H9 (cell line): Measurements from ENCODE around the gene MTSS2. TPM values are rescaled to one million over a fixed set of nuclear protein-coding genes. Genes with fewer than 3 reads are reported as not detected.

Source experiments
- DNase-seq: peaks from one replicate; pipeline ENCODE4 v3.0.0-alpha.2; 2017
- H2AFZ ChIP-seq: one replicate; pipeline ENCODE4 v1.6.1; 2013; ENCODE audit warnings: mild to moderate bottlenecking, low read length, control low read depth, moderate library complexity
- H2AK5ac ChIP-seq: 2 replicates; pipeline ENCODE4 v1.6.1; 2013; ENCODE audit warnings: low read length, control low read depth, mixed read lengths; ENCODE audit not compliant: insufficient read length
- H2BK120ac ChIP-seq: one replicate; pipeline ENCODE4 v1.6.1; 2013; ENCODE audit warnings: low read depth, mild to moderate bottlenecking, low read length, control low read depth, inconsistent platforms; ENCODE audit not compliant: poor library complexity, severe bottlenecking
- H2BK12ac ChIP-seq: 2 replicates; pipeline ENCODE4 v1.6.1; 2013; ENCODE audit warnings: low read length, control low read depth, mixed read lengths, low read depth; ENCODE audit not compliant: insufficient read length
- H2BK15ac ChIP-seq: 2 replicates; pipeline ENCODE4 v1.6.1; 2013; ENCODE audit warnings: low read depth, low read length, control low read depth
- H2BK20ac ChIP-seq: one replicate; pipeline ENCODE4 v1.6.1; 2013; ENCODE audit warnings: low read depth, mild to moderate bottlenecking, low read length, control low read depth, inconsistent platforms; ENCODE audit not compliant: poor library complexity, severe bottlenecking
- H2BK5ac ChIP-seq: 2 replicates; pipeline ENCODE4 v1.6.1; 2013; ENCODE audit warnings: low read length, control low read depth, mixed read lengths; ENCODE audit not compliant: insufficient read length
- H3K14ac ChIP-seq: 2 replicates; pipeline ENCODE4 v1.6.1; 2013; ENCODE audit warnings: low read length, control low read depth; ENCODE audit not compliant: insufficient read depth
- H3K18ac ChIP-seq: 2 replicates; pipeline ENCODE4 v1.6.1; 2013; ENCODE audit warnings: low read depth, mild to moderate bottlenecking, mixed read lengths, low read length, control low read depth; ENCODE audit not compliant: insufficient read length
- H3K23ac ChIP-seq: 2 replicates; pipeline ENCODE4 v1.6.1; 2013; ENCODE audit warnings: low read length, control low read depth, mixed read lengths, low read depth; ENCODE audit not compliant: insufficient read length
- H3K23me2 ChIP-seq: 2 replicates; pipeline ENCODE4 v1.6.1; 2013; ENCODE audit warnings: low read depth, mild to moderate bottlenecking, mixed read lengths, low read length, control low read depth; ENCODE audit not compliant: insufficient read length, poor library complexity, severe bottlenecking
- H3K27ac ChIP-seq: 2 replicates; pipeline ENCODE4 v1.5.1; 2013; ENCODE audit warnings: low read length, control low read depth, mixed read lengths, low read depth; ENCODE audit not compliant: insufficient read length
- H3K27me3 ChIP-seq: 2 replicates; pipeline ENCODE4 v1.6.1; 2013; ENCODE audit warnings: low read length, control low read depth, inconsistent platforms; ENCODE audit not compliant: insufficient read depth
- H3K4ac ChIP-seq: 2 replicates; pipeline ENCODE4 v1.6.1; 2013; ENCODE audit warnings: low read depth, mild to moderate bottlenecking, control low read depth, inconsistent platforms, low read length, moderate library complexity
- H3K4me1 ChIP-seq: 2 replicates; pipeline ENCODE4 v1.6.1; 2013; ENCODE audit warnings: low read length, control low read depth, inconsistent platforms; ENCODE audit not compliant: insufficient read depth
- H3K4me2 ChIP-seq: 2 replicates; pipeline ENCODE4 v1.6.1; 2013; ENCODE audit warnings: low read length, control low read depth, mixed read lengths; ENCODE audit not compliant: insufficient read length, insufficient read depth
- H3K56ac ChIP-seq: 2 replicates; pipeline ENCODE4 v1.6.1; 2013; ENCODE audit warnings: low read depth, mild to moderate bottlenecking, mixed read lengths, low read length, control low read depth; ENCODE audit not compliant: insufficient read length
- H3K79me1 ChIP-seq: 2 replicates; pipeline ENCODE4 v1.6.1; 2013; ENCODE audit warnings: low read depth, mild to moderate bottlenecking, moderate library complexity, low read length, control low read depth, inconsistent platforms; ENCODE audit not compliant: insufficient read depth, poor library complexity, severe bottlenecking
- H3K79me2 ChIP-seq: 2 replicates; pipeline ENCODE4 v1.6.1; 2013; ENCODE audit warnings: low read length, control low read depth, inconsistent platforms; ENCODE audit not compliant: insufficient read depth
- H3K9ac ChIP-seq: 2 replicates; pipeline ENCODE4 v1.6.1; 2013; ENCODE audit warnings: low read length, control low read depth, mixed read lengths; ENCODE audit not compliant: insufficient read length; ENCODE audit errors: extremely low read depth
- H3K9me3 ChIP-seq: one replicate; pipeline ENCODE4 v1.6.1; 2013; ENCODE audit warnings: low read depth, low read length, inconsistent platforms; ENCODE audit not compliant: control insufficient read depth
- H3T11ph ChIP-seq: one replicate; pipeline ENCODE4 v1.6.1; 2013; ENCODE audit warnings: mild to moderate bottlenecking, low read length, control low read depth, inconsistent platforms
- H4K20me1 ChIP-seq: one replicate; pipeline ENCODE4 v1.6.1; 2013; ENCODE audit not compliant: control insufficient read depth, insufficient read length, insufficient read depth
- H4K5ac ChIP-seq: 2 replicates; pipeline ENCODE4 v1.6.1; 2013; ENCODE audit warnings: low read depth, mild to moderate bottlenecking, mixed read lengths, low read length, control low read depth; ENCODE audit not compliant: insufficient read length
- H4K8ac ChIP-seq: replicated peaks from 2 replicates; pipeline ENCODE4 v1.6.1; 2013; ENCODE audit warnings: low read length, control low read depth, mixed read lengths, low read depth; ENCODE audit not compliant: insufficient read length
- H4K91ac ChIP-seq: 2 replicates; pipeline ENCODE4 v1.6.1; 2013; ENCODE audit warnings: low read depth, mild to moderate bottlenecking, moderate library complexity, mixed read lengths, low read length, control low read depth; ENCODE audit not compliant: insufficient read length
- H3K27ac Mint-ChIP-seq, 3 experiments: 2 replicates in 2 of 3; 3 replicates in 1 of 3; pipeline ENCODE4 v1.8.0; 2020 to 2021; ENCODE audit warnings: mixed read lengths in 3 of 3, mild to moderate bottlenecking in 1 of 3, moderate library complexity in 1 of 3
- H3K27me3 Mint-ChIP-seq: 2 replicates; pipeline ENCODE4 v1.8.0; 2021; ENCODE audit warnings: low read depth, mild to moderate bottlenecking, moderate library complexity, mixed read lengths
- H3K36me3 Mint-ChIP-seq, 3 experiments: 2 replicates in 2 of 3; 3 replicates in 1 of 3; pipeline ENCODE4 v1.8.0; 2020 to 2021; ENCODE audit warnings: low read depth in 3 of 3, mixed read lengths in 3 of 3; ENCODE audit not compliant: insufficient read depth in 1 of 3
- H3K4me1 Mint-ChIP-seq, 2 experiments: 2 replicates each; pipeline ENCODE4 v1.8.0; 2020; ENCODE audit warnings: mixed read lengths in 2 of 2
- H3K4me3 Mint-ChIP-seq, 2 experiments: 2 replicates in 1 of 2; 3 replicates in 1 of 2; pipeline ENCODE4 v1.8.0; 2020 to 2021; ENCODE audit warnings: mild to moderate bottlenecking in 2 of 2, mixed read lengths in 2 of 2, moderate library complexity in 1 of 2
- H3K9me3 Mint-ChIP-seq, 2 experiments: 2 replicates in 1 of 2; 3 replicates in 1 of 2; pipeline ENCODE4 v1.8.0; 2020; ENCODE audit warnings: mild to moderate bottlenecking in 2 of 2, mixed read lengths in 2 of 2, moderate library complexity in 1 of 2
- whole genome bisulfite sequencing: extraction: QIAGEN DNeasy Blood & Tissue Kit; methylation state at CpG from one replicate; pipeline ENCODE4 v1.1.7; 2013; ENCODE audit warnings: missing lambda C conversion rate, low lambda C conversion rate, mixed read lengths; ENCODE audit not compliant: insufficient read length; ENCODE audit errors: extremely low coverage; 5-methylcytosine and 5-hydroxymethylcytosine counted together
- total RNA-seq: library from RNA; stranded (reverse); gene quantifications from 2 replicates; pipeline ENCODE4 v1.2.1, GENCODE V29; 2021
- TF ChIP-seq, protein P1 (sequence below): fragments of 200-600 bp; sonication (generic); conservative IDR thresholded peaks from 3 replicates; pipeline ENCODE4 v1.8.0; 2021; ENCODE audit warnings: antibody characterized with exemption, mild to moderate bottlenecking

MTSS2 gene
- total RNA-seq, 1 experiment from 2014 or later: 41.0 TPM

DNA sequence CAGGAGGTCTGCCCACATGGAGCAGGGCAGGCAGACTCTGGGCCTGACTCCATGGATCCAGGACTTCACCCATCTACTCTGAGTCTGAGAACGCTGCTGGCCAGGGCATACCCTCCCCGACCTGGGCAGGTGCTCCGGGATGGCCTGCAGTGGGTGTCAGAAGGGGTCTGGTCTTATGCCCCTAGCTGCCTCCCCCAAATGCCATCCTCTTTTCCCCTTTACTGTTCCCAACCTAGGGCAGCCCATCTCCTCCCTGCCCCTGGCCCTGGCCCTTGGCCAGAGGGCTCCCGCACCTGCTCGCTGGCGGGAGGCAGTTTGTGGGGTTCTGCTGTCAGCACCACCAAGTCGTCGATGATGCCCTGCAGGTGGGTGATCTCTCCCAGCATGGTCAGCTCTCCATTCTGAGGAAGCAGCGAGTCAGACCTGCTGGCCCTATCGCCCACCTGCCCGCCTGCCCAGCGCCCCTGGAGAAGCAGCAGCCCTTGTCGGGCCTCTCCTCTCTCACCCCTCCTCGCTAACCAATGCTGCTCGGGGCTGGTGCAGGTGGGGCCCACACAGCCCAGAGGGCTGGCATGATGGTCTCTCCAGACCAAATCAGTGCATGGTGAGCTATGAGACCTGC lies 8.2 kb downstream of the MTSS2 start:
- no peak overlapping the region for H3T11ph ChIP-seq
- H2BK15ac ChIP-seq: no peak overlapping the region
- no peak overlapping the region for H3K4me3 Mint-ChIP-seq
- TF ChIP-seq, protein P1, sequence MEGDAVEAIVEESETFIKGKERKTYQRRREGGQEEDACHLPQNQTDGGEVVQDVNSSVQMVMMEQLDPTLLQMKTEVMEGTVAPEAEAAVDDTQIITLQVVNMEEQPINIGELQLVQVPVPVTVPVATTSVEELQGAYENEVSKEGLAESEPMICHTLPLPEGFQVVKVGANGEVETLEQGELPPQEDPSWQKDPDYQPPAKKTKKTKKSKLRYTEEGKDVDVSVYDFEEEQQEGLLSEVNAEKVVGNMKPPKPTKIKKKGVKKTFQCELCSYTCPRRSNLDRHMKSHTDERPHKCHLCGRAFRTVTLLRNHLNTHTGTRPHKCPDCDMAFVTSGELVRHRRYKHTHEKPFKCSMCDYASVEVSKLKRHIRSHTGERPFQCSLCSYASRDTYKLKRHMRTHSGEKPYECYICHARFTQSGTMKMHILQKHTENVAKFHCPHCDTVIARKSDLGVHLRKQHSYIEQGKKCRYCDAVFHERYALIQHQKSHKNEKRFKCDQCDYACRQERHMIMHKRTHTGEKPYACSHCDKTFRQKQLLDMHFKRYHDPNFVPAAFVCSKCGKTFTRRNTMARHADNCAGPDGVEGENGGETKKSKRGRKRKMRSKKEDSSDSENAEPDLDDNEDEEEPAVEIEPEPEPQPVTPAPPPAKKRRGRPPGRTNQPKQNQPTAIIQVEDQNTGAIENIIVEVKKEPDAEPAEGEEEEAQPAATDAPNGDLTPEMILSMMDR: no peak
- no peaks in the 10 kb centered on the region for H4K20me1 ChIP-seq
- H2BK120ac ChIP-seq: no peak overlapping the region
- no CpG with 5 or more reads among the region's 15 CpGs for WGBS
- H2AK5ac ChIP-seq: no peak overlapping the region
- no peak overlapping the region for H2AFZ ChIP-seq
- H3K36me3 Mint-ChIP-seq: peaks cover 5 to 47% (median 38%) of the 10 kb centered on the region in 3 experiments
- H3K4me1 ChIP-seq: no peaks in the 10 kb centered on the region
- H2BK12ac ChIP-seq: no peak overlapping the region
- H3K4me2 ChIP-seq: no peak overlapping the region
- H3K27me3 Mint-ChIP-seq: no peaks in the 10 kb centered on the region
- no peaks in the 10 kb centered on the region for H3K79me2 ChIP-seq
- H3K27ac ChIP-seq: no peak overlapping the region
- no peak overlapping the region for H3K56ac ChIP-seq
- no peaks in the 10 kb centered on the region; a peak in 1 of 5 replicates for H3K9me3 Mint-ChIP-seq
- H4K5ac ChIP-seq: no peak overlapping the region
- H3K23me2 ChIP-seq: no peaks in the 10 kb centered on the region
- H4K91ac ChIP-seq: no peak overlapping the region
- no peak overlapping the region for H3K9ac ChIP-seq
- no peak overlapping the region for H3K18ac ChIP-seq
- no peaks in the 10 kb centered on the region for H3K27me3 ChIP-seq
- no peak overlapping the region for H3K14ac ChIP-seq
- no peak for DNase-seq
- no peak overlapping the region for H2BK20ac ChIP-seq
- H3K9me3 ChIP-seq: no peaks in the 10 kb centered on the region
- peaks cover under 1 to 9% of the 10 kb centered on the region in 2 experiments; a peak in 3 of 4 replicates for H3K4me1 Mint-ChIP-seq
- no peak overlapping the region for H2BK5ac ChIP-seq
- H3K27ac Mint-ChIP-seq: peak overlapping the region in 2 of 3 experiments; percentile 27 to 61; a peak in 3 of 7 replicates
- no peak overlapping the region for H3K23ac ChIP-seq
- H3K79me1 ChIP-seq: no peaks in the 10 kb centered on the region
- H3K4ac ChIP-seq: no peak overlapping the region
- H4K8ac ChIP-seq: no peak overlapping the region
